Memory B cell (primary cell): Measurements from ENCODE around the gene CREB3L1.

Experiments used
- ATAC-seq: fragments of 150-1000 bp; cut with Tn5 transposase; 2 replicates; pipeline ENCODE4 v1.10.0; 2021; ENCODE audit warnings: low read depth, mild to moderate bottlenecking, moderate library complexity
- DNase-seq, 2 donors: peaks; one replicate each; pipeline ENCODE4 v3.0.0; 2022; ENCODE audit warnings: low spot score in 2 of 2
- H3K27ac Mint-ChIP-seq: one replicate; pipeline ENCODE4 v1.8.0; 2022; ENCODE audit warnings: mild to moderate bottlenecking, moderate library complexity, mixed read lengths
- H3K27me3 Mint-ChIP-seq: one replicate; pipeline ENCODE4 v1.8.0; 2022; ENCODE audit warnings: mixed read lengths
- H3K36me3 Mint-ChIP-seq: one replicate; pipeline ENCODE4 v1.8.0; 2022; ENCODE audit warnings: mild to moderate bottlenecking, mixed read lengths
- H3K4me1 Mint-ChIP-seq: one replicate; pipeline ENCODE4 v1.8.0; 2022; ENCODE audit warnings: mixed read lengths
- H3K4me3 Mint-ChIP-seq: one replicate; pipeline ENCODE4 v1.8.0; 2022; ENCODE audit warnings: mild to moderate bottlenecking, moderate library complexity, mixed read lengths
- H3K9me3 Mint-ChIP-seq: one replicate; pipeline ENCODE4 v1.8.0; 2022; ENCODE audit warnings: mixed read lengths

Gene CREB3L1

GRCh38 chr11:46305295-46305694, 27.8 kb downstream of the CREB3L1 start:
- no peak overlapping the region for H3K4me3 Mint-ChIP-seq
- no peak for DNase-seq
- no peak overlapping the region for H3K27ac Mint-ChIP-seq
- peaks cover 4% of the 10 kb centered on the region for H3K4me1 Mint-ChIP-seq
- no peaks in the 10 kb centered on the region for H3K9me3 Mint-ChIP-seq
- H3K36me3 Mint-ChIP-seq = no peaks in the 10 kb centered on the region
- H3K27me3 Mint-ChIP-seq = peaks cover 23% of the 10 kb centered on the region
- no peak for ATAC-seq

GRCh38 chr11:46306296-46306853, 28.9 kb downstream of the CREB3L1 start:
- no peak overlapping the region for H3K4me3 Mint-ChIP-seq
- H3K27ac Mint-ChIP-seq = no peak overlapping the region
- H3K4me1 Mint-ChIP-seq = peaks cover 4% of the 10 kb centered on the region
- DNase-seq = no peak
- peaks cover 23% of the 10 kb centered on the region for H3K27me3 Mint-ChIP-seq
- ATAC-seq = no peak
- H3K36me3 Mint-ChIP-seq = no peaks in the 10 kb centered on the region
- no peaks in the 10 kb centered on the region for H3K9me3 Mint-ChIP-seq

GRCh38 chr11:46307369-46307768, 29.9 kb downstream of the CREB3L1 start:
- ATAC-seq (no peak), DNase-seq (no peak)
- H3K4me3 Mint-ChIP-seq = no peak overlapping the region
- H3K36me3 Mint-ChIP-seq = no peaks in the 10 kb centered on the region
- peaks cover 4% of the 10 kb centered on the region for H3K4me1 Mint-ChIP-seq
- H3K27me3 Mint-ChIP-seq = peaks cover 24% of the 10 kb centered on the region
- H3K9me3 Mint-ChIP-seq = no peaks in the 10 kb centered on the region
- no peak overlapping the region for H3K27ac Mint-ChIP-seq

- Mint-ChIP-seq H3K4me1 (peaks cover 4% of the 10 kb centered on the region), H3K9me3 (no peaks in the 10 kb centered on the region)
These were observed 30.4 kb downstream of the CREB3L1 start for GRCh38 chr11:46307785-46308341.

GRCh38 chr11:46308631-46309419, 31.4 kb downstream of the CREB3L1 start:
- Mint-ChIP-seq H3K4me1 (peaks cover 4% of the 10 kb centered on the region), H3K27ac (no peak overlapping the region), H3K36me3 (no peaks in the 10 kb centered on the region), H3K4me3 (no peak overlapping the region), H3K9me3 (no peaks in the 10 kb centered on the region), H3K27me3 (peaks cover 28% of the 10 kb centered on the region)
- ATAC-seq (peak; percentile 51), DNase-seq (no peak)

More at GRCh38 chr11:46307785-46308341, 30.4 kb downstream of the CREB3L1 start:
- Mint-ChIP-seq H3K27me3 (peaks cover 26% of the 10 kb centered on the region), H3K4me3 (no peak overlapping the region), H3K27ac (no peak overlapping the region), H3K36me3 (no peaks in the 10 kb centered on the region)
- ATAC-seq = no peak
- DNase-seq = no peak

GRCh38 chr11:46309814-46310259, 32.4 kb downstream of the CREB3L1 start:
- ATAC-seq = peak; percentile 62
- no peak overlapping the region for H3K4me3 Mint-ChIP-seq
- no peak for DNase-seq
- H3K27me3 Mint-ChIP-seq = peaks cover 28% of the 10 kb centered on the region
- no peaks in the 10 kb centered on the region for H3K9me3 Mint-ChIP-seq
- peaks cover 4% of the 10 kb centered on the region for H3K4me1 Mint-ChIP-seq
- H3K27ac Mint-ChIP-seq = no peak overlapping the region
- H3K36me3 Mint-ChIP-seq = no peaks in the 10 kb centered on the region

GRCh38 chr11:46315033-46315738, 37.7 kb downstream of the CREB3L1 start:
- ATAC-seq = peak; percentile 71
- H3K4me3 Mint-ChIP-seq = no peak overlapping the region
- peak; percentile 62 to 73 for DNase-seq
- H3K9me3 Mint-ChIP-seq = no peaks in the 10 kb centered on the region
- peaks cover 16% of the 10 kb centered on the region for H3K4me1 Mint-ChIP-seq
- no peak overlapping the region for H3K27ac Mint-ChIP-seq
- H3K27me3 Mint-ChIP-seq = peaks cover 22% of the 10 kb centered on the region
- H3K36me3 Mint-ChIP-seq = no peaks in the 10 kb centered on the region

GRCh38 chr11:46315783-46316563, 38.5 kb downstream of the CREB3L1 start:
- ATAC-seq (no peak), DNase-seq (no peak)
- H3K4me3 Mint-ChIP-seq = no peak overlapping the region
- H3K36me3 Mint-ChIP-seq = no peaks in the 10 kb centered on the region
- peaks cover 15% of the 10 kb centered on the region for H3K4me1 Mint-ChIP-seq
- peaks cover 20% of the 10 kb centered on the region for H3K27me3 Mint-ChIP-seq
- no peaks in the 10 kb centered on the region for H3K9me3 Mint-ChIP-seq
- no peak overlapping the region for H3K27ac Mint-ChIP-seq

GRCh38 chr11:46319074-46319453, 41.6 kb downstream of the CREB3L1 start:
- H3K27me3 Mint-ChIP-seq = peaks cover 13% of the 10 kb centered on the region
- H3K4me1 Mint-ChIP-seq = peaks cover 15% of the 10 kb centered on the region
- H3K4me3 Mint-ChIP-seq = peak overlapping the region; percentile 65
- H3K27ac Mint-ChIP-seq = no peak overlapping the region
- no peak for ATAC-seq
- no peaks in the 10 kb centered on the region for H3K36me3 Mint-ChIP-seq
- no peaks in the 10 kb centered on the region for H3K9me3 Mint-ChIP-seq
- no peak for DNase-seq

- peaks cover 12% of the 10 kb centered on the region for H3K4me1 Mint-ChIP-seq
- H3K4me3 Mint-ChIP-seq = no peak overlapping the region
These were observed 44.3 kb downstream of the CREB3L1 start for GRCh38 chr11:46321757-46322156.

GRCh38 chr11:46322759-46323158, 45.3 kb downstream of the CREB3L1 start:
- Mint-ChIP-seq H3K36me3 (no peaks in the 10 kb centered on the region), H3K4me3 (no peak overlapping the region), H3K27me3 (peaks cover 22% of the 10 kb centered on the region), H3K27ac (no peak overlapping the region), H3K4me1 (peaks cover 12% of the 10 kb centered on the region), H3K9me3 (no peaks in the 10 kb centered on the region)
- ATAC-seq (no peak), DNase-seq (no peak)

More at GRCh38 chr11:46321757-46322156, 44.3 kb downstream of the CREB3L1 start:
- H3K36me3 Mint-ChIP-seq = no peaks in the 10 kb centered on the region
- peaks cover 19% of the 10 kb centered on the region for H3K27me3 Mint-ChIP-seq
- no peaks in the 10 kb centered on the region for H3K9me3 Mint-ChIP-seq
- DNase-seq (no peak), ATAC-seq (no peak)
- no peak overlapping the region for H3K27ac Mint-ChIP-seq

GRCh38 chr11:46326813-46327416, 49.5 kb downstream of the CREB3L1 start:
- H3K4me3 Mint-ChIP-seq = no peak overlapping the region
- H3K27ac Mint-ChIP-seq = no peak overlapping the region
- no peaks in the 10 kb centered on the region for H3K36me3 Mint-ChIP-seq
- DNase-seq = no peak
- peaks cover 37% of the 10 kb centered on the region for H3K27me3 Mint-ChIP-seq
- no peak for ATAC-seq
- H3K9me3 Mint-ChIP-seq = no peaks in the 10 kb centered on the region
- H3K4me1 Mint-ChIP-seq = no peaks in the 10 kb centered on the region

- no peak for ATAC-seq
- no peaks in the 10 kb centered on the region for H3K36me3 Mint-ChIP-seq
- no peaks in the 10 kb centered on the region for H3K9me3 Mint-ChIP-seq
- no peak overlapping the region for H3K4me3 Mint-ChIP-seq
- H3K27ac Mint-ChIP-seq = no peak overlapping the region
- no peak for DNase-seq
- peaks cover 40% of the 10 kb centered on the region for H3K27me3 Mint-ChIP-seq
- H3K4me1 Mint-ChIP-seq = peaks cover 2% of the 10 kb centered on the region
These were observed 50.4 kb downstream of the CREB3L1 start for GRCh38 chr11:46327829-46328228.
